ENCODE measurements around the gene NUDT22.

NUDT22 gene

GRCh38 chr11:64253043-64253442 lies 27.0 kb downstream of the NUDT22 start:
- FAIRE-seq (no peak), DNase-seq (ENCODE audit: insufficient read length, low spot score) (no peak)

GRCh38 chr11:64253481-64253880 lies 27.4 kb downstream of the NUDT22 start:
- FAIRE-seq (no peak), DNase-seq (ENCODE audit: insufficient read length, low spot score) (no peak)

DNA sequence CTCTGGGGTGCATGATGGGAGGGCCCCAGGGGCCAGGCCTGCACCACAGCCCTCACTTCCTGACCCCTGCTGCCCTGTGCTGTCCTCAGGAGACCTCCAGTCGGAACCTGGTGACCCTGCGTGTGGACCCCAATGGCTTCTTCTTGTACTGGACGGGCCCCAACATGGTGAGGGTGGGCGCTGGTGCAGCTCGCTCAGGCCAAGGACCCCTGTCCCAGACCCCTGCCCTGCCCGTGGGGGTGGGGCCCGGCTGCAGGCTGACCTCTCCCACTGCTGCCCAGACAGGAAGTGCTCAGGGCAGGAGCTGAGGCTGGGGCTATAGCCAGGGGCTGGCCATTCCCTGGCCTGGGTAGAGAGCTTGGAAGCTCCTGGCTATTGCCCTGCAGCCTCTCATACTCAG lies 28.3 kb downstream of the NUDT22 start:
- no peak for FAIRE-seq
- DNase-seq (ENCODE audit: insufficient read length, low spot score), result no peak

DNA sequence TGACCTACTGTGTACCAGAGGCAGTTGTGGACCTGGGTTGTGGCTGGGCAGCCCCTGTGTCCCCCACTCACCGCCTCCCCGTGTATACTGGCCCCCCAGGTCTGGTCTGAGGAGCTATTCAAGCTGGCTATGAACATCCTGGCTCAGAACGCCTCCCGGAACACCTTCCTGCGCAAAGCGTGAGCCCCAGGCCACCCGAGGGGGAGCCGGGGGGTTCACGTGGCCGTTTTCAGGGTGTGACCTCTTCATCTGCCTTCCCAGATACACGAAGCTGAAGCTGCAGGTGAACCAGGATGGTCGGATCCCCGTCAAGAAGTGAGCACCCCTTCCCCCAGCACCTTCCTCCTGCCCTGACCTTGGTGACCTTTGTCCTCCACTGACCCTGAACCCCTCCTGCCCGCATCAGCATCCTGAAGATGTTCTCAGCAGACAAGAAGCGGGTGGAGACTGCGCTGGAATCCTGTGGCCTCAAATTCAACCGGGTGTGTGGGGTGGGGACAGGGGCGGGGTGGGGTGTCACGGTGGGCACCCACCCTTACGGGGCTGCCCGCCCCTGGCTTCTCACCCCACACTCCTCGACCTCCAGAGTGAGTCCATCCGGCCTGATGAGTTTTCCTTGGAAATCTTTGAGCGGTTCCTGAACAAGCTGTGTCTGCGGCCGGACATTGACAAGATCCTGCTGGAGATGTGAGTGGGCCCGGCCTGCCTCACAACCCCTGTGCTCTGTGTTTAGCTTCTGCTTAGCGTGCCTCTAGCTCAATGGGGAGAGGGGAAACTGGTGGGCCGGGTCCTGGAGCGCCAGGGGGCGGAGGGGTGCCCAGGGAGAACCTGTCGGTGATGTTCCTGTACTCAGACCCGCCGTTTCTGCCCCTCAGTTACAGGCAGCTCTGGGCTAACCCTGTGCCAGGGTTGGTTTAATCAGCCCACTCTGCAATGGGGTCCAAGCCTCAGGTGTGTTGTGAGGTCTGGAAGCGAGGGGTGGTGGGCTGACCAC lies 29.4 kb downstream of the NUDT22 start:
- FAIRE-seq (no peak), DNase-seq (ENCODE audit: insufficient read length, low spot score) (no peak)

DNA sequence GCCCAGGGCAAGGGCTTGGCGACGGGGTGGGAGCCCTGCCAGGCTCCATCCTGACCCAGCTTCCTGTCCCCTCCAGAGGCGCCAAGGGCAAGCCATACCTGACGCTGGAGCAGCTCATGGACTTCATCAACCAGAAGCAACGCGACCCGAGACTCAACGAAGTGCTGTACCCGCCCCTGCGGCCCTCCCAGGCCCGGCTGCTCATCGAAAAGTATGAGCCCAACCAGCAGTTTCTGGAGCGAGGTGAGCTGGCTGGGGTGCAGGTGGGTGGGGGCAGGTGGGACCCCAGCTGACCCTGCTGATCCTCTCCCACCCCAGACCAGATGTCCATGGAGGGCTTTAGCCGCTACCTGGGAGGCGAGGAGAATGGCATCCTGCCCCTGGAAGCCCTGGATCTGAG lies 30.2 kb downstream of the NUDT22 start:
- FAIRE-seq (no peak), DNase-seq (ENCODE audit: insufficient read length, low spot score) (no peak)

DNA sequence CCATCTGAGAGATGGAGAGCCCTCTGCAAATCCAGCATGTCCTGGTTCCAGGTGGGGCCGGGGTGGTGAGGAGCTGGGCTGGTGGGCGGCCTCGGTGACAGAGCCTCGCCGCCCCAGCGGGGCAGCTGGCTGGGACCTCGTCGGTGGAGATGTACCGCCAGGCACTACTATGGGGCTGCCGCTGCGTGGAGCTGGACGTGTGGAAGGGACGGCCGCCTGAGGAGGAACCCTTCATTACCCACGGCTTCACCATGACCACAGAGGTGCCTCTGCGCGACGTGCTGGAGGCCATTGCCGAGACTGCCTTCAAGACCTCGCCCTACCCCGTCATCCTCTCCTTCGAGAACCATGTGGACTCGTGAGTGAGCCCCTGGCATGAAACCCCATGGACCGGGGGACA lies 32.3 kb downstream of the NUDT22 start:
- DNase-seq (ENCODE audit: insufficient read length, low spot score) (no peak), FAIRE-seq (no peak)

DNA sequence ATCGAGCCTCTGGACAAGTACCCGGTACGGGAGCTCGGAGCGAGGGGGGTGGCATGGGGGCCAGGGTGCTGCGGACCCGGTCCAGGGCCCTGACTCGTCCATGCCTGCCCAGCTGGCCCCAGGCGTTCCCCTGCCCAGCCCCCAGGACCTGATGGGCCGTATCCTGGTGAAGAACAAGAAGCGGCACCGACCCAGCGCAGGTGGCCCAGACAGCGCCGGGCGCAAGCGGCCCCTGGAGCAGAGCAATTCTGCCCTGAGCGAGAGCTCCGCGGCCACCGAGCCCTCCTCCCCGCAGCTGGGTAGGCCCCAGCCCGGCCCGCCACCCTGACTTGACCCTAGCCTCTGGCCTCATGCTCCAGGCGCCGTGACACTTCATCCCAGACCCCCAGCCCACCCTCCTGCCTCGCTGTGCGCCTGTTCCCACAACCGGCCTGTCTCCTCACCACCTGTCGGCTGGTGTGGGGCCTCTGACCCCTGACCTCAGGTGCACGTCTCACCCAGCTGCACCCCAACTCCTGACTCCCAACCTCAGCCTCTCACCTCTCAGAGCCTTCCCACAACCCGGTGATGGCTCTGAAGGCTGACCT lies 33.0 kb downstream of the NUDT22 start:
- no peak for DNase-seq (ENCODE audit: insufficient read length, low spot score)
- no peak for FAIRE-seq

- no peak for DNase-seq (ENCODE audit: insufficient read length, low spot score)
- FAIRE-seq, result no peak
Observed at GRCh38 chr11:64259533-64260067, 33.5 kb downstream of the NUDT22 start.

DNA sequence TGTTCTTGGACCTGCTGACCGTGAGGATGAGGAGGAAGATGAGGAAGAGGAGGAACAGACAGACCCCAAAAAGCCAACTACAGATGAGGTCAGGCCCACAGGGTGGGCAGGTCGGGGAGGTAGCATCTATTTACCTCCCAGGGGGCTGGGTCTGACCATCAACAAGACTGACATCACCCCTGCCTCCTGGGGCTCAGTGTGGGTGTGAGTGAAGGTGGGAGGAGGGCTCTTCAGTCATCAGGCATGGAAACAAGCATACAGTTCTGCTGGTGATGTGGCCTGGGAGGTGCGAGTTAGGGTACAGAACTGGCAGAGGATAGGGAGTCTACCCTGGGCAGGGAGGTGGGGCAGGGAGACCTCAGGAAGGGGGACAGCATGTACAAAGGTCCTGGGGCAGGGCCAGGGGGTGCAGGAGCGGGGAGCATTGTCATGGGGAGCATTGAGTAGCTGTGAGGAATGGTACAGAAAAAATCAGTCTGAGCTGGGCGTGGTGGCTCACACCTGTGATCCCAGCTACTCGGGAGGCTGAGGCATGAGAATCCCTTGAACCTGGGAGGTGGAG lies 34.2 kb downstream of the NUDT22 start:
- FAIRE-seq, result no peak
- DNase-seq (ENCODE audit: insufficient read length, low spot score), result no peak

- FAIRE-seq, result no peak
Observed at GRCh38 chr11:64261556-64262080, 35.5 kb downstream of the NUDT22 start.

GRCh38 chr11:64262271-64263002 lies 36.4 kb downstream of the NUDT22 start:
- FAIRE-seq (no peak), DNase-seq (ENCODE audit: insufficient read length, low spot score) (no peak)

More at GRCh38 chr11:64261556-64262080, 35.5 kb downstream of the NUDT22 start:
- no peak for DNase-seq (ENCODE audit: insufficient read length, low spot score)

- FAIRE-seq, result no peak
Observed at GRCh38 chr11:64263021-64263946, 37.2 kb downstream of the NUDT22 start.

GRCh38 chr11:64263947-64264317 lies 37.9 kb downstream of the NUDT22 start:
- DNase-seq (ENCODE audit: insufficient read length, low spot score), result no peak

More at GRCh38 chr11:64263021-64263946, 37.2 kb downstream of the NUDT22 start:
- DNase-seq (ENCODE audit: insufficient read length, low spot score), result no peak

GRCh38 chr11:64264371-64264852 lies 38.3 kb downstream of the NUDT22 start:
- DNase-seq (ENCODE audit: insufficient read length, low spot score), result no peak
- no peak for FAIRE-seq

More at GRCh38 chr11:64263947-64264317, 37.9 kb downstream of the NUDT22 start:
- FAIRE-seq, result no peak

DNA sequence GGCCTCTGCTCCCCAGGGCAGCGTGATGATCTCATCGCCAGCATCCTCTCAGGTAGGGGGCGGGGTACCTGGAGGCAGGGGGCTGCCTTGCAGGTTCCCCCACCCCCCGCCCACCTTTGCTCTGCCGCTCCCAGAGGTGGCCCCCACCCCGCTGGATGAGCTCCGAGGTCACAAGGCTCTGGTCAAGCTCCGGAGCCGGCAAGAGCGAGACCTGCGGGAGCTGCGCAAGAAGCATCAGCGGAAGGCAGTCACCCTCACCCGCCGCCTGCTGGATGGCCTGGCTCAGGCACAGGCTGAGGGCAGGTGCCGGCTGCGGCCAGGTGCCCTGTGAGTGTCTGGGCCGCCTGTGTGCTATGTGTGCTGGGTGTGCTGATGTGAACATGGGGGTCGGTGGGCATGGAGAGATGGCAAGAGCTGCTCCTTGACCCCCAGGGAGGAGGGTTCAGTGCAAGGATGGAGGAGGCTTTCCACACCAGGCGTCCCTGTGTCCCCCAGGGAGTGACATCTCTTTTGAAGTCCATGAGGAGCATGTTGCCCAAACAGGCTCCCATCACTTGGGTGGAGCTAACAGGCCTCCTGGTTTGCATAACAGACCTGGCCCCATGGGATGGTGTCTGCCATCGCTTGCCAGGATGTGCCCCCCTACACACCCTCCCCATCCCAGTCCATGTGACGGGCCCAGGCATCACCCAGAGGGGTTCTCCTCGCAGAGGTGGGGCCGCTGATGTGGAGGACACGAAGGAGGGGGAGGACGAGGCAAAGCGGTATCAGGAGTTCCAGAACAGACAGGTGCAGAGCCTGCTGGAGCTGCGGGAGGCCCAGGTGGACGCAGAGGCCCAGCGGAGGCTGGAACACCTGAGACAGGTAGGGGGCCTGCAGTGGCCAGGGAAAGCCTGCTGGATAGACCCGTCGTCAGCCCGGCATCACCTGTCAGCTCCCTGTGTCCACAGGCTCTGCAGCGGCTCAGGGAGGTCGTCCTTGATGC lies 39.4 kb downstream of the NUDT22 start:
- FAIRE-seq, result no peak

DNA sequence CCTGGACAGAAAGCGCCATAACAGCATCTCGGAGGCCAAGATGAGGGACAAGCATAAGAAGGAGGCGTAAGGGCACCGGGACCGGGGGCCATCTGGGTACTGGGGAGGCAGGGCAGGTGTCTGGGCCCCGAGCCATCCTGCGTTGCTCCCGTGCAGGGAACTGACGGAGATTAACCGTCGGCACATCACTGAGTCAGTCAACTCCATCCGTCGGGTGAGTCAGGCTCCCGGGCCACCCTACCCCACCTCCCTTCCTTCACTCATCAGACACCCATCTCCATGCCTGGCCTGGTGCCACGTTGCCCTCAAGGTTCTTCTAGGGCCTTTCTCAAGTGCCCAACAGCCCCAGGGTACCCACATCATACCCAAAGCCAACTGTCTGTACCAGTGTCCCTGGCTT lies 40.3 kb downstream of the NUDT22 start:
- DNase-seq (ENCODE audit: insufficient read length, low spot score) (no peak), FAIRE-seq (no peak)

More for the DNA sequence above, 39.4 kb downstream of the NUDT22 start:
- DNase-seq (ENCODE audit: insufficient read length, low spot score), result no peak

DNA sequence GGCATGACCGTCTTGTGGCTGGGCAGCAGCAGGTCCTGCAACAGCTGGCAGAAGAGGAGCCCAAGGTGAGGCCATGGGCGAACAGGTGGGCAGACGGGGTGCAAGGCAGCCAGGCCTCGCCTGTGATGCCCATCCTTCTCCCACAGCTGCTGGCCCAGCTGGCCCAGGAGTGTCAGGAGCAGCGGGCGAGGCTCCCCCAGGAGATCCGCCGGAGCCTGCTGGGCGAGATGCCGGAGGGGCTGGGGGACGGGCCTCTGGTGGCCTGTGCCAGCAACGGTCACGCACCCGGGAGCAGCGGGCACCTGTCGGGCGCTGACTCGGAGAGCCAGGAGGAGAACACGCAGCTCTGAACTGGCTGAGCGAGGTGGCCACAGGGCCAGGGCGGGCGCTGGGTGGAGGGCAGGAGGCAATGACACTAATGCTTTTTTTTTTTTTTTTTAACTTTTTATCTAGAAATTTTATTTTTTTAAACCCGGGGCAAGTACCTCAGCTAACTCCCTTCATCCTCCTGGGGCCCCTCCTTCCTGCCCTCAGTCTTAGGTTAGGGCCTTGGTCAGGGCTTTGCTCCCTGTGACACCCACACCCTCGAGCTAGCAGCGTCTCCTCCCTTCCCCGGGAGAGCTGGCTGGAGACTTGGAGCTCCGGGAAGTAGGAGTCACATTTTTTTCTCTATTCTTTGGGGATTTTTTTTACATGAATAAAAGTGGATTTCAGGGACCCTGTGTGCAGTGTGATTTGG lies 41.3 kb downstream of the NUDT22 start:
- DNase-seq (ENCODE audit: insufficient read length, low spot score) (no peak), FAIRE-seq (no peak)

All from GM19239 (cell line).